Measurements from ENCODE around the gene TP53I11. TPM values are rescaled to one million over a fixed set of nuclear protein-coding genes. Genes with fewer than 3 reads are reported as not detected.

Gene TP53I11
- total RNA-seq, 2 donors from 2014 or later = 1.8 to 3.9 TPM

- H3K27me3 Mint-ChIP-seq = no peaks in the 10 kb centered on the region
- H3K27ac Mint-ChIP-seq = peak overlapping the region; percentile 67
- no peaks in the 10 kb centered on the region for H3K9me3 ChIP-seq (ENCODE audit: control insufficient read depth, low read length, poor library complexity, severe bottlenecking)
- peaks cover 6% of the 10 kb centered on the region for H3K4me1 Mint-ChIP-seq
- DNase-seq = no peak
- ATAC-seq = no peak
- no peak overlapping the region for H3K4me3 Mint-ChIP-seq
- no peaks in the 10 kb centered on the region for H3K36me3 Mint-ChIP-seq (ENCODE audit: low read depth)
Measured at GRCh38 chr11:44920451-44920850, 30.2 kb downstream of the TP53I11 start.

- ATAC-seq (no peak), DNase-seq (no peak)
- Mint-ChIP-seq H3K27ac (no peak overlapping the region), H3K4me3 (no peak overlapping the region), H3K36me3 (ENCODE audit: low read depth) (no peaks in the 10 kb centered on the region), H3K27me3 (no peaks in the 10 kb centered on the region), H3K4me1 (peaks cover 6% of the 10 kb centered on the region)
- H3K9me3 ChIP-seq (ENCODE audit: control insufficient read depth, low read length, poor library complexity, severe bottlenecking) = no peaks in the 10 kb centered on the region
Measured at GRCh38 chr11:44917741-44918140, 32.9 kb downstream of the TP53I11 start.

- Mint-ChIP-seq H3K4me1 (peaks cover 6% of the 10 kb centered on the region), H3K36me3 (ENCODE audit: low read depth) (no peaks in the 10 kb centered on the region), H3K27ac (peak overlapping the region; percentile 2), H3K4me3 (no peak overlapping the region), H3K27me3 (no peaks in the 10 kb centered on the region)
- no peak for ATAC-seq
- DNase-seq = no peak
- H3K9me3 ChIP-seq (ENCODE audit: control insufficient read depth, low read length, poor library complexity, severe bottlenecking) = no peaks in the 10 kb centered on the region
Measured at GRCh38 chr11:44916801-44917385, 33.8 kb downstream of the TP53I11 start.

- Mint-ChIP-seq H3K4me1 (peaks cover 6% of the 10 kb centered on the region), H3K27me3 (no peaks in the 10 kb centered on the region), H3K27ac (no peak overlapping the region), H3K36me3 (ENCODE audit: low read depth) (no peaks in the 10 kb centered on the region), H3K4me3 (no peak overlapping the region)
- no peak for ATAC-seq
- H3K9me3 ChIP-seq (ENCODE audit: control insufficient read depth, low read length, poor library complexity, severe bottlenecking) = no peaks in the 10 kb centered on the region
- DNase-seq = no peak
Measured at GRCh38 chr11:44916331-44916730, 34.4 kb downstream of the TP53I11 start.

- Mint-ChIP-seq H3K27me3 (no peaks in the 10 kb centered on the region), H3K27ac (no peak overlapping the region), H3K4me3 (no peak overlapping the region), H3K4me1 (peaks cover 13% of the 10 kb centered on the region), H3K36me3 (ENCODE audit: low read depth) (no peaks in the 10 kb centered on the region)
- no peaks in the 10 kb centered on the region for H3K9me3 ChIP-seq (ENCODE audit: control insufficient read depth, low read length, poor library complexity, severe bottlenecking)
- ATAC-seq = peak; percentile 24
- DNase-seq = no peak
Measured at GRCh38 chr11:44915621-44916020, 35.1 kb downstream of the TP53I11 start.

GRCh38 chr11:44915004-44915403, 35.7 kb downstream of the TP53I11 start:
- ATAC-seq (no peak), DNase-seq (no peak)
- Mint-ChIP-seq H3K27ac (no peak overlapping the region), H3K4me1 (peaks cover 14% of the 10 kb centered on the region), H3K27me3 (no peaks in the 10 kb centered on the region), H3K36me3 (ENCODE audit: low read depth) (no peaks in the 10 kb centered on the region), H3K4me3 (no peak overlapping the region)
- no peaks in the 10 kb centered on the region for H3K9me3 ChIP-seq (ENCODE audit: control insufficient read depth, low read length, poor library complexity, severe bottlenecking)

GRCh38 chr11:44914105-44914504, 36.6 kb downstream of the TP53I11 start:
- no peak overlapping the region for H3K4me3 Mint-ChIP-seq
- ATAC-seq = no peak
- peaks cover 14% of the 10 kb centered on the region for H3K4me1 Mint-ChIP-seq
- DNase-seq = no peak
- no peaks in the 10 kb centered on the region for H3K27me3 Mint-ChIP-seq
- H3K27ac Mint-ChIP-seq = no peak overlapping the region
- H3K36me3 Mint-ChIP-seq (ENCODE audit: low read depth) = peaks cover 2% of the 10 kb centered on the region
- no peaks in the 10 kb centered on the region for H3K9me3 ChIP-seq (ENCODE audit: control insufficient read depth, low read length, poor library complexity, severe bottlenecking)

GRCh38 chr11:44913502-44913901, 37.2 kb downstream of the TP53I11 start:
- DNase-seq (no peak), ATAC-seq (no peak)
- Mint-ChIP-seq H3K4me1 (peaks cover 15% of the 10 kb centered on the region), H3K27ac (no peak overlapping the region), H3K36me3 (ENCODE audit: low read depth) (peaks cover 2% of the 10 kb centered on the region), H3K27me3 (no peaks in the 10 kb centered on the region), H3K4me3 (no peak overlapping the region)
- no peaks in the 10 kb centered on the region for H3K9me3 ChIP-seq (ENCODE audit: control insufficient read depth, low read length, poor library complexity, severe bottlenecking)

- H3K27ac Mint-ChIP-seq = peak overlapping the region; percentile 72
- no peaks in the 10 kb centered on the region for H3K9me3 ChIP-seq (ENCODE audit: control insufficient read depth, low read length, poor library complexity, severe bottlenecking)
- no peak for ATAC-seq
Measured at GRCh38 chr11:44912270-44912987, 38.3 kb downstream of the TP53I11 start.

GRCh38 chr11:44911029-44911814, 39.5 kb downstream of the TP53I11 start:
- ATAC-seq (peak; percentile 84), DNase-seq (peak; percentile 54 to 78 (median 66))
- no peak overlapping the region for H3K4me3 Mint-ChIP-seq
- peak overlapping the region; percentile 39 for H3K27ac Mint-ChIP-seq
- H3K27me3 Mint-ChIP-seq = no peaks in the 10 kb centered on the region
- peaks cover 4% of the 10 kb centered on the region for H3K36me3 Mint-ChIP-seq (ENCODE audit: low read depth)
- no peaks in the 10 kb centered on the region for H3K9me3 ChIP-seq (ENCODE audit: control insufficient read depth, low read length, poor library complexity, severe bottlenecking)
- peaks cover 17% of the 10 kb centered on the region for H3K4me1 Mint-ChIP-seq

More at GRCh38 chr11:44912270-44912987, 38.3 kb downstream of the TP53I11 start:
- no peaks in the 10 kb centered on the region for H3K27me3 Mint-ChIP-seq
- no peak overlapping the region for H3K4me3 Mint-ChIP-seq
- DNase-seq = no peak
- H3K4me1 Mint-ChIP-seq = peaks cover 18% of the 10 kb centered on the region
- H3K36me3 Mint-ChIP-seq (ENCODE audit: low read depth) = peaks cover 2% of the 10 kb centered on the region

GRCh38 chr11:44910591-44910990, 40.1 kb downstream of the TP53I11 start:
- H3K9me3 ChIP-seq (ENCODE audit: control insufficient read depth, low read length, poor library complexity, severe bottlenecking) = no peaks in the 10 kb centered on the region
- Mint-ChIP-seq H3K27me3 (no peaks in the 10 kb centered on the region), H3K4me1 (peaks cover 19% of the 10 kb centered on the region), H3K36me3 (ENCODE audit: low read depth) (peaks cover 4% of the 10 kb centered on the region), H3K27ac (peak overlapping the region; percentile 39), H3K4me3 (no peak overlapping the region)
- ATAC-seq (no peak), DNase-seq (no peak)

- Mint-ChIP-seq H3K4me3 (no peak overlapping the region), H3K27ac (no peak overlapping the region), H3K36me3 (ENCODE audit: low read depth) (peaks cover 4% of the 10 kb centered on the region), H3K27me3 (no peaks in the 10 kb centered on the region), H3K4me1 (peaks cover 23% of the 10 kb centered on the region)
- DNase-seq = no peak
- ATAC-seq = no peak
- no peaks in the 10 kb centered on the region for H3K9me3 ChIP-seq (ENCODE audit: control insufficient read depth, low read length, poor library complexity, severe bottlenecking)
Measured at GRCh38 chr11:44909557-44909956, 41.1 kb downstream of the TP53I11 start.

GRCh38 chr11:44906649-44907048, 44.0 kb downstream of the TP53I11 start:
- H3K27ac Mint-ChIP-seq = peak overlapping the region; percentile 34
- peaks cover 4% of the 10 kb centered on the region for H3K36me3 Mint-ChIP-seq (ENCODE audit: low read depth)
- H3K9me3 ChIP-seq (ENCODE audit: control insufficient read depth, low read length, poor library complexity, severe bottlenecking) = no peaks in the 10 kb centered on the region
- H3K27me3 Mint-ChIP-seq = no peaks in the 10 kb centered on the region
- ATAC-seq (no peak), DNase-seq (no peak)
- peaks cover 34% of the 10 kb centered on the region for H3K4me1 Mint-ChIP-seq
- H3K4me3 Mint-ChIP-seq = no peak overlapping the region
